Esophagus squamous epithelium (tissue), 4 donors: Measurements from ENCODE around the gene CBX4.

ENCODE experiments used
- POLR2A ChIP-seq, 4 donors: fragments of 450-650 bp; IDR thresholded peaks; one replicate each; pipeline ENCODE4 v1.6.1; 2017; ENCODE audit warnings: antibody characterized with exemption in 4 of 4, mild to moderate bottlenecking in 4 of 4, moderate library complexity in 3 of 4
- TF ChIP-seq, protein P1 (sequence below), 6 experiments: fragments of 450-650 bp in 4 of 6; fragments of 200-600 bp in 2 of 6; sonication (generic) in 2 of 6; IDR thresholded peaks; one replicate each; pipeline ENCODE4 v1.5.1; 2016 to 2019; ENCODE audit warnings: antibody characterized with exemption in 6 of 6, mild to moderate bottlenecking in 4 of 6, moderate library complexity in 4 of 6

DNA sequence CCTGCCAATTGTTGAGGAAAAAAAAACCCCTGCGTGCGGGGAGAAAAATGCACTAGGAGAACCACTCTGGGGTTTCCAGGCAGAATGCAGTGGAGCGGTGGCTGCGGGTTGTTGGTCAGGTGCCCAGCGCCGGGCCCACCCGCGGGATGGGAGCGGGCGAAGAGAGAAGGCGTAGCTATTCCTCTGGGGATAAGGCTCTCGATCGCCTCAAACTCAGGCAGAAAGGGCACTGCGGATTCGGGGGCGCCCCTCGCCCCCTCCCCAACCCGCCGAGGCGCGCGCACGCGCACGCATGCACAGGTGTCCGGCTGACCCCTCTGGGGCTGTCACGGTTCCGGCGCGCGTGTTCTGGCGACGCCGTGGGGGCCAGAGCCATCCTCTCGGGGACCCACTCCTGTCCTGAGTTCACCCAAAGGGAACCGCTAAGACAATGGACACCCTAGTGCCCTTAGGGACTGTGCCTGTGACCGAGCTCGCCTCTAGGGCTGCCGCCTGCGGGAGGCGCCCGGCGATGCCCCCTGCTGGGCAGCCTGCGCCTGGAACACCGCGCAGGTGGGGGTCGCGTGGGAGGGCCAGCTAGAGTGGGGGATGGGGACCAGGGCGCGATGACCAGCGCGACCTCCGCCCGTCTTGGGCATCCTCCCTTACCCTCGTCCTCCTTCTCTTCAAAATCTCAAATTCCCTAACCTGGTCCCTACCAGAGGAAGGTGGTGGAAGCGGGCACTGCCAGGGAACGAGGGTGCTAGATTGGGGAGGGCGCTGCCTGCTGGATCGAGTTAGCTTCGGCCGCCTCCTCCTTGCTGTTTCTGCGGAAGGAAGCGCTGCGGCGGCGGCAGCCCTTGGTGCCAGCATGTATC is 28.0 kb downstream of the CBX4 start:
- TF ChIP-seq, protein P1, sequence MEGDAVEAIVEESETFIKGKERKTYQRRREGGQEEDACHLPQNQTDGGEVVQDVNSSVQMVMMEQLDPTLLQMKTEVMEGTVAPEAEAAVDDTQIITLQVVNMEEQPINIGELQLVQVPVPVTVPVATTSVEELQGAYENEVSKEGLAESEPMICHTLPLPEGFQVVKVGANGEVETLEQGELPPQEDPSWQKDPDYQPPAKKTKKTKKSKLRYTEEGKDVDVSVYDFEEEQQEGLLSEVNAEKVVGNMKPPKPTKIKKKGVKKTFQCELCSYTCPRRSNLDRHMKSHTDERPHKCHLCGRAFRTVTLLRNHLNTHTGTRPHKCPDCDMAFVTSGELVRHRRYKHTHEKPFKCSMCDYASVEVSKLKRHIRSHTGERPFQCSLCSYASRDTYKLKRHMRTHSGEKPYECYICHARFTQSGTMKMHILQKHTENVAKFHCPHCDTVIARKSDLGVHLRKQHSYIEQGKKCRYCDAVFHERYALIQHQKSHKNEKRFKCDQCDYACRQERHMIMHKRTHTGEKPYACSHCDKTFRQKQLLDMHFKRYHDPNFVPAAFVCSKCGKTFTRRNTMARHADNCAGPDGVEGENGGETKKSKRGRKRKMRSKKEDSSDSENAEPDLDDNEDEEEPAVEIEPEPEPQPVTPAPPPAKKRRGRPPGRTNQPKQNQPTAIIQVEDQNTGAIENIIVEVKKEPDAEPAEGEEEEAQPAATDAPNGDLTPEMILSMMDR (IDR thresholded peaks at IDR 0.05), result peak in 3 of 6 experiments; percentile 31 to 56 (median 32)
- TF ChIP-seq POLR2A (IDR thresholded peaks at IDR 0.05), result no peak
